Measurements from ENCODE around the gene TLN1.

DNA sequence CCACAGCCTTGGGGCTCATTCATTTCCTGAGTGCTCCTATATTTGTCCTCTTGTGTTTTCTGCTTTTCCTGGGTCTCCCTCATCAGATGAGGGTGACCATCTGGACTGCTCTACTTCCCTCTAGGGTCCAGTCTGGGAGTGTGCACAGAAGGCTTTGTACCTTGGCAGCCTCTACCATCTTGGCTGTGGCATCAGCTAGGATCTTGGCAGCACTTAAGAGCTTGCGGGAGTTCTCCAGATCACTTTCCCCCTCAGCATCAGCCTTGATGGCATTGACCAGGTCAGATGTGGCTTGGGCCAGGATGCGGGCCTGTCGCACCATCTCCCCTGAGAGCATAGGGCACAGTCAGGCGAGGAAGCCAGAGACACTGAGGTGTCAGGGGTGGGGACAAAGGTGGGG, 15.8 kb downstream of the TLN1 start:
- TF ChIP-seq, protein P1, sequence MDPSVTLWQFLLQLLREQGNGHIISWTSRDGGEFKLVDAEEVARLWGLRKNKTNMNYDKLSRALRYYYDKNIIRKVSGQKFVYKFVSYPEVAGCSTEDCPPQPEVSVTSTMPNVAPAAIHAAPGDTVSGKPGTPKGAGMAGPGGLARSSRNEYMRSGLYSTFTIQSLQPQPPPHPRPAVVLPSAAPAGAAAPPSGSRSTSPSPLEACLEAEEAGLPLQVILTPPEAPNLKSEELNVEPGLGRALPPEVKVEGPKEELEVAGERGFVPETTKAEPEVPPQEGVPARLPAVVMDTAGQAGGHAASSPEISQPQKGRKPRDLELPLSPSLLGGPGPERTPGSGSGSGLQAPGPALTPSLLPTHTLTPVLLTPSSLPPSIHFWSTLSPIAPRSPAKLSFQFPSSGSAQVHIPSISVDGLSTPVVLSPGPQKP (IDR thresholded peaks at IDR 0.05; ENCODE audit: low read depth, low read length) = no peak
- TF ChIP-seq PAX5 (IDR thresholded peaks at IDR 0.05; ENCODE audit: borderline replicate concordance, low read depth, low read length) (no peak), MYC (IDR thresholded peaks at IDR 0.05; ENCODE audit: insufficient read depth, insufficient read length, insufficient replicate concordance, low read length, severe bottlenecking) (no peak), SUZ12 (IDR thresholded peaks at IDR 0.05; ENCODE audit: unreplicated experiment) (no peak), EP300 (IDR thresholded peaks at IDR 0.05; ENCODE audit: borderline replicate concordance in 1 of 2, control insufficient read depth in 1 of 2, low read depth in 2 of 2, low read length in 2 of 2) (no peak), CHD4 (IDR thresholded peaks at IDR 0.05) (no peak), REST (IDR thresholded peaks at IDR 0.05; ENCODE audit: low read depth, low read length) (no peak), EZH2 (IDR thresholded peaks at IDR 0.05; ENCODE audit: borderline replicate concordance, control insufficient read depth, low read depth, low read length) (no peak)
- TF ChIP-seq, protein P2, sequence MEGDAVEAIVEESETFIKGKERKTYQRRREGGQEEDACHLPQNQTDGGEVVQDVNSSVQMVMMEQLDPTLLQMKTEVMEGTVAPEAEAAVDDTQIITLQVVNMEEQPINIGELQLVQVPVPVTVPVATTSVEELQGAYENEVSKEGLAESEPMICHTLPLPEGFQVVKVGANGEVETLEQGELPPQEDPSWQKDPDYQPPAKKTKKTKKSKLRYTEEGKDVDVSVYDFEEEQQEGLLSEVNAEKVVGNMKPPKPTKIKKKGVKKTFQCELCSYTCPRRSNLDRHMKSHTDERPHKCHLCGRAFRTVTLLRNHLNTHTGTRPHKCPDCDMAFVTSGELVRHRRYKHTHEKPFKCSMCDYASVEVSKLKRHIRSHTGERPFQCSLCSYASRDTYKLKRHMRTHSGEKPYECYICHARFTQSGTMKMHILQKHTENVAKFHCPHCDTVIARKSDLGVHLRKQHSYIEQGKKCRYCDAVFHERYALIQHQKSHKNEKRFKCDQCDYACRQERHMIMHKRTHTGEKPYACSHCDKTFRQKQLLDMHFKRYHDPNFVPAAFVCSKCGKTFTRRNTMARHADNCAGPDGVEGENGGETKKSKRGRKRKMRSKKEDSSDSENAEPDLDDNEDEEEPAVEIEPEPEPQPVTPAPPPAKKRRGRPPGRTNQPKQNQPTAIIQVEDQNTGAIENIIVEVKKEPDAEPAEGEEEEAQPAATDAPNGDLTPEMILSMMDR (IDR thresholded peaks at IDR 0.05 in 2 of 3, conservative IDR thresholded peaks at IDR 0.05 in 1 of 3; ENCODE audit: control insufficient read depth in 2 of 3, extremely low read depth in 1 of 3, insufficient read depth in 1 of 3, low read depth in 3 of 3, low read length in 3 of 3) = no peak
